CD4-positive, CD25-positive, alpha-beta regulatory T cell (primary cell): ENCODE measurements around the gene BMP8B. TPM values are rescaled to one million over a fixed set of nuclear protein-coding genes. Genes with fewer than 3 reads are reported as not detected.
"Not testable (repeated sequence)": the region's sequence is repeated elsewhere in the genome, so short reads cannot be mapped to it uniquely, and the experiment has no call there.

Experiments used
- ATAC-seq, 2 donors: fragments of 150-1000 bp; cut with Tn5 transposase; one replicate each; pipeline ENCODE4 v1.10.0; 2021; ENCODE audit warnings: low read depth in 2 of 2, moderate number of reproducible peaks in 2 of 2, moderate library complexity in 1 of 2
- DNase-seq, 3 donors: peaks; one replicate each; pipeline versions ENCODE4 v3.0.0 to v3.0.0-alpha.2; 2012 to 2022; ENCODE audit warnings: mixed read lengths in 1 of 3
- H3K27ac ChIP-seq: one replicate; pipeline ENCODE4 v1.7.0; 2013; ENCODE audit warnings: mild to moderate bottlenecking, low read length; ENCODE audit not compliant: insufficient read depth, poor library complexity, severe bottlenecking
- H3K27me3 ChIP-seq: one replicate; pipeline ENCODE4 v1.7.0; 2013; ENCODE audit warnings: low read length; ENCODE audit not compliant: control insufficient read depth, insufficient read depth
- H3K36me3 ChIP-seq: one replicate; pipeline ENCODE4 v1.7.0; 2013; ENCODE audit warnings: mild to moderate bottlenecking, low read length, moderate library complexity; ENCODE audit not compliant: control insufficient read depth, insufficient read depth
- H3K4me1 ChIP-seq: 2 replicates; pipeline ENCODE4 v1.7.0; 2013; ENCODE audit warnings: mild to moderate bottlenecking, low read length; ENCODE audit not compliant: insufficient read depth, control insufficient read depth, poor library complexity, severe bottlenecking
- H3K4me3 ChIP-seq: one replicate; pipeline ENCODE4 v1.7.0; 2013; ENCODE audit warnings: low read depth, mild to moderate bottlenecking, low read length, moderate library complexity
- H3K9me3 ChIP-seq, 2 experiments: 1 replicate in 1 of 2; 2 replicates in 1 of 2; pipeline ENCODE4 v1.7.0; 2013; ENCODE audit warnings: low read length in 2 of 2, mild to moderate bottlenecking in 1 of 2, moderate library complexity in 1 of 2; ENCODE audit not compliant: control insufficient read depth in 2 of 2
- H3K27ac Mint-ChIP-seq, 3 donors: one replicate each; pipeline ENCODE4 v1.8.0; 2020 to 2022; ENCODE audit warnings: mild to moderate bottlenecking in 3 of 3, mixed read lengths in 3 of 3, moderate library complexity in 2 of 3
- H3K27me3 Mint-ChIP-seq: one replicate; pipeline ENCODE4 v1.8.0; 2022; ENCODE audit warnings: mild to moderate bottlenecking, mixed read lengths
- H3K36me3 Mint-ChIP-seq: one replicate; pipeline ENCODE4 v1.8.0; 2020; ENCODE audit warnings: mixed read lengths
- H3K4me1 Mint-ChIP-seq, 4 donors: one replicate each; pipeline ENCODE4 v1.8.0; 2020 to 2022; ENCODE audit warnings: mixed read lengths in 4 of 4, mild to moderate bottlenecking in 1 of 4
- H3K4me3 Mint-ChIP-seq, 4 donors: one replicate each; pipeline ENCODE4 v1.8.0; 2020 to 2022; ENCODE audit warnings: mild to moderate bottlenecking in 4 of 4, mixed read lengths in 4 of 4, moderate library complexity in 3 of 4
- H3K9me3 Mint-ChIP-seq, 7 donors: one replicate each; pipeline ENCODE4 v1.8.0; 2020 to 2022; ENCODE audit warnings: mixed read lengths in 7 of 7, mild to moderate bottlenecking in 3 of 7, moderate library complexity in 2 of 7
- polyA plus RNA-seq, 4 donors: library from polyadenylated mRNA; unstranded; fragments of 300-500 nt; fragmentation: Illumina TruSeq; gene quantifications; one replicate each; pipeline ENCODE4 v1.2.3, GENCODE V29; 2021
- total RNA-seq: library from RNA; stranded (reverse); gene quantifications from one replicate; pipeline ENCODE4 v1.2.3, GENCODE V29; 2022

The BMP8B gene
- total and polyA plus RNA-seq, 5 donors from 2014 or later, result 0.05 to 0.39 (median 0.10) TPM; not detected in 1

DNA sequence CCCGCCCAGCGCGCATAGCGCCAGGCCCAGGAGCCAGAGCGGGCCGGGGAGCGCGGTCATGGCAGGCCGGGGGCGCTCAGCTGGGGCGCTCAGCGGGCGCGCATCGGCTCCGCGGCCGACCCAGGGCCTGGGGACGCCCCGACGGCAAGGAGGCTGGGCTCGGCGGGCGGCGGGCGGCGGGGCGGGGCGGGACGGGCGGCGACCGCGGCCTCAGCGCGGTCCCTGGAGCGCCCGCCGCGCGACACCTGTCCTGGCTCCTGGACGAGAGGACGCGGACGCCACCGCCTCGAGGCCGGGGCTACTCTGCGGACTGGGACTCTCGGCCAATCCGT lies 273 bp downstream of the BMP8B start:
- no peaks in the 10 kb centered on the region for H3K27me3 ChIP-seq
- ATAC-seq (peak in 1 of 2 donors; percentile 10), DNase-seq (no peak)
- Mint-ChIP-seq H3K4me1 (peaks cover 4 to 17% (median 7%) of the 10 kb centered on the region in 4 donors), H3K27ac (no peak overlapping the region), H3K27me3 (peaks cover 47% of the 10 kb centered on the region), H3K36me3 (no peaks in the 10 kb centered on the region), H3K9me3 (no peaks in the 10 kb centered on the region), H3K4me3 (no peak overlapping the region)
- no peak overlapping the region for H3K4me3 ChIP-seq
- H3K4me1 ChIP-seq, result peaks cover 10% of the 10 kb centered on the region
- H3K9me3 ChIP-seq, result no peaks in the 10 kb centered on the region
- no peak overlapping the region for H3K27ac ChIP-seq
- no peaks in the 10 kb centered on the region for H3K36me3 ChIP-seq

GRCh38 chr1:39787964-39788363 lies 701 bp downstream of the BMP8B start:
- not testable (repeated sequence) for H3K4me1 ChIP-seq, DNase-seq, ATAC-seq, H3K36me3 Mint-ChIP-seq, H3K27me3 ChIP-seq, H3K27ac Mint-ChIP-seq, H3K36me3 ChIP-seq, H3K9me3 ChIP-seq, H3K9me3 Mint-ChIP-seq, H3K4me3 ChIP-seq, H3K27ac ChIP-seq
- Mint-ChIP-seq H3K4me1 (peaks cover 4 to 17% (median 7%) of the 10 kb centered on the region in 4 donors), H3K27me3 (peaks cover 44% of the 10 kb centered on the region), H3K4me3 (peak overlapping the region in 2 of 4 donors; percentile 57 to 88)

DNA sequence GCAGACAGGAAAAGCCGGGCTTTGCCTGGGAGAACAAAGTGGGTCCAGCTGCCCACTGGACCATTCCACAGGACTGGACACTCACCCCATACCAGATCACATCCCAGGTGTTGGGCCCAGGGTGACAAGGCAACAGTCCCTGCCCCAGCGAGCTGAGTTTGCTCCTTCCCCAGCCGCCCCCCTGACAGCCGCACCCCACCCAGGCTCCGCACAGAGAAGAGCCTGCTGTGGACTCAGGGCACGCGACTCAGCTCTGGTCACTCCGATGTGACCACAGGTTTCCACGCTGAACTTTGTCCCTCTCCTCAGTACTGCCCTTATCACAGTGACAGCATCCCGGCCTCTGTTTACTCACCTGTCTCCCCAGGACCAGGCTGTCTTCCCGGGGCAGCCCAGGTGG lies 1.2 kb downstream of the BMP8B start:
- Mint-ChIP-seq H3K27me3 (peaks cover 43% of the 10 kb centered on the region), H3K36me3 (no peaks in the 10 kb centered on the region), H3K4me3 (peak overlapping the region; percentile 44 to 88 (median 64)), H3K27ac (no peak overlapping the region), H3K9me3 (no peaks in the 10 kb centered on the region), H3K4me1 (peaks cover under 1 to 13% (median 3%) of the 10 kb centered on the region in 4 donors)
- H3K36me3 ChIP-seq, result no peaks in the 10 kb centered on the region
- DNase-seq, result no peak
- no peak for ATAC-seq
- no peak overlapping the region for H3K4me3 ChIP-seq
- H3K27ac ChIP-seq, result no peak overlapping the region
- no peaks in the 10 kb centered on the region for H3K27me3 ChIP-seq
- H3K9me3 ChIP-seq, result no peaks in the 10 kb centered on the region
- H3K4me1 ChIP-seq, result peaks cover 10% of the 10 kb centered on the region

DNA sequence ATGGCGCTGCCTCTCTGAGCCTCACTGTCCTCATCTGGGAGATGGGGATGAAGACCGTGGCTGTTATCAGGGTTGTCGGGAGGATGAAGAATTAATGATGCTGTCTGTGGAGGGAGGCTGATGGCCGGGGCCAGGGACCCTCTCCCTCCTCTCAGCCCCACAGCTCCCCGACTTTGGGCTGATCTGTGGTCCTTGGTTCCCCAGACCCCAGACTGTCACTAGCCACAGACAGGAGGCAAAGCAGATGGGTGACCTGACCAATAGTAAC lies 1.6 kb downstream of the BMP8B start:
- Mint-ChIP-seq H3K4me3 (peak overlapping the region in 3 of 4 donors; percentile 44 to 88 (median 72)), H3K4me1 (peaks cover 0 to 12% (median 2%) of the 10 kb centered on the region in 4 donors), H3K27me3 (peaks cover 40% of the 10 kb centered on the region)
- H3K4me3 ChIP-seq, H3K27ac Mint-ChIP-seq, H3K9me3 Mint-ChIP-seq, H3K27ac ChIP-seq, DNase-seq, H3K4me1 ChIP-seq, H3K36me3 ChIP-seq, H3K36me3 Mint-ChIP-seq, ATAC-seq, H3K27me3 ChIP-seq, H3K9me3 ChIP-seq: not testable (repeated sequence)

- not testable (repeated sequence) for H3K36me3 Mint-ChIP-seq, H3K9me3 ChIP-seq, ATAC-seq, DNase-seq, H3K9me3 Mint-ChIP-seq, H3K4me3 ChIP-seq, H3K27me3 ChIP-seq, H3K27ac ChIP-seq, H3K36me3 ChIP-seq, H3K4me1 ChIP-seq
- Mint-ChIP-seq H3K27ac (peak overlapping the region in 1 of 3 donors; percentile 55), H3K4me3 (peak overlapping the region in 3 of 4 donors; percentile 56 to 88 (median 72)), H3K4me1 (peaks cover 0 to 12% (median 2%) of the 10 kb centered on the region in 4 donors), H3K27me3 (peaks cover 38% of the 10 kb centered on the region)
Observed at GRCh38 chr1:39786303-39787107, 2.2 kb downstream of the BMP8B start.

DNA sequence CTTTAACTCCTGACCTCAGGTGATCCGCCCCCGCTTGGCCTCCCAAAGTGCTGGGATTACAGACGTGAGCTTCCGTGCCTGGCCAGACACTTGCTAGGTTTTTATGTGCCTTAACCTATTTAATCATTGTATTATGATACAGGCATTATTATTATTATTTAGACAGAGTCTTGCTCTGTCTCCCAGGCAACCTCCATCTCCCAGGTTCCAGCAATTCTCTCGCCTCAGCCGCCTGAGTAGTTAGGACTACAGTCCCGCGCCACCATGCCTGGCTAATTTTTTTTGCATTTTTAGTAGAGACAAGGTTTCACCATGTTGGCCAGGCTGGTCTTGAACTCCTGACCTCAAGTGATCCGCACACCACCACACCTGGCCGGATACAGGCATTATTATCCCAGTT lies 6.0 kb downstream of the BMP8B start:
- peak overlapping the region in 1 of 3 donors; percentile 77 for H3K27ac Mint-ChIP-seq
- H3K36me3 Mint-ChIP-seq, H3K4me3 Mint-ChIP-seq, H3K27ac ChIP-seq, ATAC-seq, H3K9me3 ChIP-seq, DNase-seq, H3K4me3 ChIP-seq, H3K27me3 ChIP-seq, H3K36me3 ChIP-seq, H3K4me1 ChIP-seq, H3K9me3 Mint-ChIP-seq, H3K4me1 Mint-ChIP-seq: not testable (repeated sequence)
- H3K27me3 Mint-ChIP-seq, result peaks cover 35% of the 10 kb centered on the region

DNA sequence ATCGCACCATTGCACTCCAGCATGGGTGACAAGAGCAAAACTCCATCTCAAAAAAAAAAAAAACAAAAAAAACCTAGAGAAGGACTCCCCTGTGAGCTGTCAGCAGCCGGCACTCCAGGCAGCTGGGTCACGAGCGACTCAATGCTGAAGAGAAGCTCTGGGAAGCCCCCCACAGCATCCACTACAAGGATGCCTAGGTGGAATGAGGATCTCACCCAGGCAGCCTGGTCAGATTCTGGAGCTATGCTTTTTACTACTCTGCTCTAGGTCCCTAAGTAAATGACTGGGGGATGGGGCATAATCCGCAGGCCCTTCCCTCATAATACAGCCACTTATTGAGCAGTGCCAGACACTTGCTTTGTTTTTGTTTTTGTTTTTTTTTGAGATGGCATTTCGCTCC lies 6.6 kb downstream of the BMP8B start:
- DNase-seq (no peak), ATAC-seq (no peak)
- H3K4me1 ChIP-seq, result no peaks in the 10 kb centered on the region
- no peak overlapping the region for H3K4me3 ChIP-seq
- H3K27me3 ChIP-seq, result no peaks in the 10 kb centered on the region
- peaks cover 29% of the 10 kb centered on the region for H3K27me3 Mint-ChIP-seq
- no peaks in the 10 kb centered on the region for H3K36me3 Mint-ChIP-seq
- no peaks in the 10 kb centered on the region for H3K9me3 Mint-ChIP-seq
- no peak overlapping the region for H3K27ac ChIP-seq
- H3K4me1 Mint-ChIP-seq, result no peaks in the 10 kb centered on the region
- H3K27ac Mint-ChIP-seq, result no peak overlapping the region
- H3K36me3 ChIP-seq, result no peaks in the 10 kb centered on the region
- no peak overlapping the region for H3K4me3 Mint-ChIP-seq
- H3K9me3 ChIP-seq, result no peaks in the 10 kb centered on the region

DNA sequence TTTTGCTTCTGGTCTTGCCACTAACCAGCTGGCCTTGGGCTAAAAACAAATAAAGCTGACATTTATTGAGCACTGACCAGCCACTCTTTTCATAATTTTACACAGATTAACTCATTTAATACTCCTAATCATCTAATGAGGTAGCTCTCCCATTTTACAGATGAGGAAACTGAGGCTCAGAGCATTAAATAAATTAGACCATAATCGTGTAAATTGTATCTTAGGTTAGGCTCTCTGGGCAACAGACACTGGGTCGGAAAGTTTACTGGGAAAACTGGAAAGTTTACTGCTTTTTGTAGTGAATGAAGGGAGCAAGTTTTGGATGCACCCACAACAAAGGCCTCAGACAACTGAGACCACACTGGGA lies 7.3 kb downstream of the BMP8B start:
- Histone ChIP-seq H3K4me3 (no peak overlapping the region), H3K9me3 (no peaks in the 10 kb centered on the region), H3K27me3 (no peaks in the 10 kb centered on the region), H3K27ac (no peak overlapping the region), H3K36me3 (no peaks in the 10 kb centered on the region), H3K4me1 (no peaks in the 10 kb centered on the region)
- Mint-ChIP-seq H3K27me3 (peaks cover 23% of the 10 kb centered on the region), H3K9me3 (no peaks in the 10 kb centered on the region), H3K4me3 (no peak overlapping the region), H3K4me1 (no peaks in the 10 kb centered on the region), H3K27ac (no peak overlapping the region), H3K36me3 (no peaks in the 10 kb centered on the region)
- ATAC-seq (no peak), DNase-seq (no peak)
